HG03175 (cell line): ENCODE data around the gene DKKL1.

Experiments used
- ATAC-seq: cut with Tn5 transposase; IDR thresholded peaks from one replicate; pipeline ENCODE4 v1.9.1; 2021; ENCODE audit warnings: mild to moderate bottlenecking, moderate library complexity; ENCODE audit not compliant: unreplicated experiment

Gene DKKL1

GRCh38 chr19:49418511-49418910, 54.8 kb downstream of the DKKL1 start:
- no peak for ATAC-seq

- no peak for ATAC-seq
Measured at GRCh38 chr19:49419173-49419572, 55.5 kb downstream of the DKKL1 start.

DNA sequence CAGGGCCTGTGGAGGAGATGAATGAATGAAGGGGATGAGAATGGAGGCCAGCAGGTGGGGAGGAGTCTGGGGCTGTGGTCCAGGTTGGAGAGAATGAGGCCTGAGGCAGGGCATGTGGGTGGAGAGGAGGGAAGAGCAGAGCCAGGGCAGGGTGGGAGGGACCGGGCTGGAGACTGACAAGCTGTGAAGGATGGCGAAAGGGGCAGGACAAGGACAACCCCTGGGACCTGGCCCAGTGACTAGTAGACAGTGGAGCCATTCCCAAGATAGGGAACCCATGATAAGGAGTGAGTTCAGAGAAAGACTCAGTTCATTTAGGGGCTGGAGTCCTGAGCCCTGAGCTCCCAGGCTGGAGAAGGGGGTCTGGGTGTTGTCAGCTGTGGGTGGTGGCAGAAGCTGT, 56.5 kb downstream of the DKKL1 start:
- no peak for ATAC-seq

DNA sequence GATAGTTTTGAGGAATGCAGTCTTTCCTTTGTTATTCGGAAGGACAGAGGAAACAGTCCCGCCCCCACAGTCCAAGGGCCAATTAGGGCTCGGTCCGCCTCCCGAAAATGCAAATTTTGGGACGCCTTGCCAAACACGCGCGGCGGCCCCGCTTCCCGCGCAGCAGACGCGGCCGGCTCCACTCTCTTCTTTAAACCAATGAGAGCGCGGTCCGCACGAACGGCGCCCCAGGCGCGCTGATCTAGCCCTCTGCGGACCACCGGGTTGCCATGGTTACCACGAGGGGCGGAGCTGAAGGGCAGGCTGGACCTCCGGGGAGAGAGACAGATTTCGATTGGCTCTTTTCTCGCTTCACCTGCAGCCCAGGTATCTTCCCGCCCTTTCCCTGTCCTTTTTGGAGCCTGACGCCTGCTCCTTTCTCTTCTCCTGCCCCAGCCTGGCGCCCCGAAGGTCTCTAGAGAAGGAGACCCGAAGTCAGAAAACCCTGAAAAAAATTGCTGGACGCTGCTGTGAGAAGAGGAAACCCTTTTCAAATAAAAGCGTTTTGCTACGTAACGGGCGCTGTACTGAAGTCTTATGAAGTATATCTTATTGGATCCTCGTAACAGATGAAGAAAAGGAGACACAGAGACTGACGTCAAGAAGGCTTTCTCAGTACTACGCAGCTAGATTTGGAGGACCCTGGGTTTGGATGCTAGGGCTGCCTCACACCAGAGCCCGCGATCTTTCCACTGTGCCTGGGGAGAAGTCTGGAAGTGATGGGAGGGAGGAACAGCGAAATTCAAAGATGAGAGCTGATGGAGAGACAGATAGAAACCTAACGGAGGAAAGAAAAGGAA, 57.6 kb downstream of the DKKL1 start:
- no peak for ATAC-seq

DNA sequence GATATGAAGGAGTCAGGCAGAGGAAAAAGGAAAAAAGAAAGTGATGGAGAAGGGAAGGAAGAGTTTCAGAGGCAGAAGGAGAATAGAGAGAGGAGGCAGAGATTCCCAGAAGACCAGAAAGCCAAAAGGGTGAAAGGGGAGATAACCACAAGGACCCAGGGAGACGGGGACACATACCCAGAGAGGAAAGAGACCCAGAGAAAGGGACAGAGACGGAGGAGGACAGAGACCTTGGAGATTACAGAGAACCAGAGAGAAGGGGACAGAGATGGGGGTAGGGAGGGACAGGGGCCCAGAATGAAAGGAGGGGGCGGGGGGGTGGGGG, 58.2 kb downstream of the DKKL1 start:
- no peak for ATAC-seq

- no peak for ATAC-seq
Measured at GRCh38 chr19:49422407-49423070, 58.9 kb downstream of the DKKL1 start.

DNA sequence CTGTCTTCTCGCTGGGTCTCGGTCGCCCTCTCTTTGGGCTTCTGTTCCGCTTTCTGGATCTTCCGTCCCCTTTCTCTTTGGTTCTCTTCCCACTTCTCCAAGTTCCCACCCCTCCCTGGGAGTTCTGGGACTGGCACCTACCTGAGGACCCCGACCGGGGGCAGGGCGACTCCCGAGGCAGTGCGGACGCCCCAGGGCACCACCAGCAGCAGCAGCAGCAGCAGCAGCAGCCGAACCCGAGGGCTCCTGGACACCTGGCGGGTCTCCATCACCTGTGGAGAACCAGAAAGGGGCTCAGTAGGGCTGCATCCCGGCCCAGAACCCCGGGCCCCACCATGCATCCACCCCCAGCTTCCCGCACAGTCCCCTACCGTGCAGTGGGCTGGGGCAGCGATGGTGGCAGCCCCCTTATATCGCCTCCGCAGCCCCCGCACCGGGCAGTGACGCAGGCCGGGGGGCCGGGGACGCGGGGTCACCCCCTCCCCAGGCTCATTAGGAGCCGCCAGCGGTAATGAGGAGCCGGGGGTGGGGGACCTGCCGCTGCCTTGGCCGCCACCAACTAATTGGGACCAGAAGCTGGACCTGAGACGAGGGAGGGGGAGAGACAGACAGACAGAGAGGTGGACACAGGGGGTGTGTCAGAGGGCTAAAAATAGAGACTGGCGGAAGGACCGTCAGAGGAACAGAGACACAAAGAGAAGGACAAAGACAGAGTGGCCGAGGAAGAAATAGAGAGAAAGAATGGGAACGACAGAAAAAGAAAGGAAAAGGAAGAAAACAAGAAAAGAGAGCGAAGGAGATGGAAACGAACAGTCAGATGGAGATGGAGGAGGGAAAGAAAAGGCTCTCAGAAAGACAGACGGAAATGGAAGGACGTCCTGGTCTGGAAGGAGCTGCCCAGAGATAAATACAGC, 59.7 kb downstream of the DKKL1 start, which contains the start of gene PTH2:
Gene PTH2 (minus strand): TSS at position 371 of the 914 bp plus-strand sequence. CDS start 102 bp downstream, at position 269.
- no peak for ATAC-seq

DNA sequence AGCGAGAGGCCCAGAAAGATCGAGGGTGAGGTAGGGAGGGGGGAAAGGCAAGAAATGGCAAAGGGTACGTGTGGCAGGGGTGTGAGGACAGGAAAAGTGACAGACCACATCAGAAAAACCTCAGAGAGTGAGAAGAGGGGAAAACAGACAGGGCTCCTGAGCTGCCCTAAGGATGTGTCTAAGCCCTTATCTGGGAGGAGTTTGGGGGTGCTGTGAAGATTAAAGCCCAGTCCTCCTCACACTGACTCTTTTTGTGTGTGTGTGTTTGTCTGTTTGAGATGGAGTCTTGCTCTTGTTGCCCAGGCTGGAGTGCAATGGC, 60.3 kb downstream of the DKKL1 start:
- no peak for ATAC-seq
